CD4-positive, alpha-beta T cell treated with Interleukin-21 for 1 hour (primary cell): ENCODE results near the gene IL11RA.

Experiments used
- DNase-seq: peaks from one replicate; pipeline ENCODE4 v3.0.0-alpha.2; 2020

Gene IL11RA

GRCh38 chr9:34651876-34652601, at the start of gene IL11RA:
IL11RA (plus strand) TSS chr9:34652185; CDS start chr9:34655218, 3,033 bp downstream.
- DNase-seq: peak; percentile 30

GRCh38 chr9:34603610-34604231, 48.3 kb upstream of the IL11RA start:
- peak; percentile 83 for DNase-seq

GRCh38 chr9:34606190-34606589, 45.8 kb upstream of the IL11RA start:
- no peak for DNase-seq

DNA sequence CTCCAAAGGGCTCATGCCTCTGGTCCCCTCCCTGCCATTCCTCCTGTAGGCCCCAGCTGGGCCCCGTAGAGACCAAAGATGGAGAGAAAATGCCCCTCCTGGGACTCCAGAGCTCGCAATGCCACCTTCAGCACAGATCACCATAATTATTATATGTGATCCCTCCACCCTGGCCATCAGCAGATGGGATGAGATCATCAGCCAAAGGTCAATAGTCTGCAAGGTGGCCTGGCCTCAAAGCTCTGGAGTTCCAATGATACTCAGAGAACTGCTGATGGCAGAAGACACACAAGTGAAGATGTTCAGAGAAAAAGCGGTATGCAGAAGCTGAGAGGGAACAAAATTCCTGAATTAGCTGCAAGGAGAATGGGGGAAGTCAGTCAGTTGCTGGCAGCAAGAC, 45.1 kb upstream of the IL11RA start:
- DNase-seq: no peak

DNA sequence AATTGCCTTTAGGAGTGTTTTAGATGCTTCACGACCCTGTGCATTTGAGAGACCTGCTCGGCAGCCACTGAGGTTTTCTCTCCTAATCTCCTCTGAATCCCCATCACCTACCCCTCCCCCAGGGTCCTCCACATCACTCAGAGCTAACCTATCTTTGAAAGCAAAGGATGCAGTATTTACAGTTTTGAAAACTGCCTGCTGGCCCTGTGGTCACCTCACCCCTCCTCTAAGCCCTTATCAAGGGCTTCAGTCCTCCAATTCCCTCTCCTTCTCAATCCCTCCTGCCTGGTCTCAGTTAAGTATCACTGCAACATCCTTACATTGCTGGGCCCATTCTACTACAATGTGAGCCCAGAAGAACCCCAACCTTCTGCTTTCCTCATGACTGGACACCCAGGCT, 44.7 kb upstream of the IL11RA start:
- no peak for DNase-seq

DNA sequence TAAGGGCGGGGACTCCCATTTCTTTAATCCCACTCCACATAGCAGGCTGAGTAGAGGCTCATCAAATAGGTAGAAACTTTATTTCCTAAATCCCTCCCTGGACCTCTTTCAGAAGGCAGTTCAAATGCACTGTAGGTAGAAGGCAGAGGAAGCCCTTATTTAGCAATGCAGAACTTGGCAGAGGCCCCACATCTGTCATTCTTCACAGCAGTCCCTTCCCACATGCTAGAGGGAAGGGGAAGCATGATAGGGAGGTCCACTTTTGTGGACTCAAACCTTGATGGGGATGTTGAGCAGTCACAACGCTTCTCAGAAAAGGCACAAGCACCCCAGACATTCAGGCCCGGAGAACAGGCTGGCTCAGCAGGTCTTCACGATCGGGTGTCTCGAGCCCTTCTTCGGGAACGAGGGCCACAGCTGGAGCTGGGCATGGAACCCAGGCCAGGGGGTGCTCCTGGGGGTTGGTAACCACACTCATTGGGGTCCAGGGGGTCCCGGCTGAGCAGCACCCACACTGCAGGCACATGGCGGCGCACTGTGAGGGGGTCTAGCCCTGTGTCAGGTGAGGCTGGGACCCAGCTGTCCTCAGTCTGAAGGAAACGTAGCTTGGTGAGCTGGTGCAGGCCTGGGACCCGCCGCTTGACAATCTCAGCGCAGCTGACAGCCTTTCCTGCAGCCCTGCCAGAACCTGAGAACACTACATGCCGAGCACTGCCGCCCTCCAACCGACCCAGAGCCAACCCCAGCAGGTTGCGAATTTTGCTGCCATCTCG, 41.4 kb upstream of the IL11RA start:
- DNase-seq: no peak

GRCh38 chr9:34611251-34611810, 40.7 kb upstream of the IL11RA start:
- DNase-seq: no peak

DNA sequence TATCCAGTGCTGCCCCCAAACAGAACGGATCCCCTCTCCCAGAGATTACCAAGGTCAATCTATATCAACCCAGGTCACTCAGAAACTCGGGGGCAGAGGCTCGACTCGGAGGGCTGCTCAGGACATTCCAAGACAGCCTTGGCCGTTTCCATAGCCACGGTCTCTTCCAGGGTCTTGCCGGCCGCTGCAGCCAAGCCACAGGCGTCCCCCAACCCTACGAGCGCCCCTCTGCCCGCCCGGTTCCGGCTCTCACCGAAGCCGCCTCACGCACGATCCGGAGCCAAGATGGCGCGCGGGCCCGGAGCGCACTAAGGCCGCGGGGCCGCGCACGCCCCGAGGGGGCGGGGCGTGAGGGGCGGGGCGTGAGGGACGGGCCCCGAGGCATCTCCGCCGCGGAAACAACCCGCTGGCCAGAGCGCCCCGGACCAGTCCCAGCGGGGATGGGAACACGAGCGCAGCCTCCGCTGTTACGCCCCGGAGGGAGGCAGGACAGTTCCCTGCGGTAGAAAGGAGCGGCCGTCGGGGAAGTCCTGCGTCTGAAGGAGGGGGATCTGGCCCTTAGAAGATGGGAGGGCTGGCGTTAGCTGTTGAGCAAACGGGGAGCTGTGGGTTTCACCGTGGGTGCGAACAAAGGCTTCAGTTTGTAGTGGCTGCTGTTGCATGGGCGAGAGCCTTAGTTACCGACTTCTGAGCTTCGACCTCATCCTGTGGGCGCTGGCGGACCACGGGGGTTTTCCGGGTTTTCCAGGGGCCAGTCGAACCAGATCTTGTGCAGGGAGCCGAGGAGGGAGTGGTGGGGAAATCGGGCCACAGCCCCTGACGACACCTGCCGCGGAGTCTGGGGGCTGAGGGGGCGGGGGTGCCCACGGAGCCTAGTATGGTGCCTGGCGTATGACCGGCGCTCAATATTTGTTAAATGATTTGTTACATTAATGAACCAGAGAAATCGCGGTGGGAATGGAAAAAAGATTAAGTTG, 39.9 kb upstream of the IL11RA start, which contains the start of gene RPP25L:
RPP25L (minus strand) TSS at position 287 of the 977 bp plus-strand sequence. CDS start 801 bp downstream, outside the sequence.
- DNase-seq: peak; percentile 86

- peak; percentile 76 for DNase-seq
Measured at GRCh38 chr9:34612788-34613390, 39.1 kb upstream of the IL11RA start.

DNA sequence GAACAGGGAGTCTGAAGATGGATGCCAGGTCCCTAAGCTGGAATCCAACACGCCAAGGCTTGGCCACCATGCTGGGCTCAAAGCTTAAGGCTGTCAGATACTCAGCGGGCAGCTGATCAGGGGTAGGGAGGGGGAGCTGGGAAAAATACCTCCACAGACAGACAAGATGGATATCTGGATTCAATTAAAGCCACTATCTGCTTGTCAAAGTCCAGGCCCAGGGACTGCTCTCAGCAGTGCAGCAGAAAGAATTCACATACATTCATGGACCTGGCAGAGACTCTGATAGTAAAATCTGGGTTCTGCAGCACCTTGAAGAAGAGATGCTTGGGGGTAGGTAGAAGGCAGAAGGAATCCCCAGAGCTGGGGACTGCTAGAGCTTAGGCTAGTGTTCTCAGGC, 36.9 kb upstream of the IL11RA start:
- DNase-seq: no peak

DNA sequence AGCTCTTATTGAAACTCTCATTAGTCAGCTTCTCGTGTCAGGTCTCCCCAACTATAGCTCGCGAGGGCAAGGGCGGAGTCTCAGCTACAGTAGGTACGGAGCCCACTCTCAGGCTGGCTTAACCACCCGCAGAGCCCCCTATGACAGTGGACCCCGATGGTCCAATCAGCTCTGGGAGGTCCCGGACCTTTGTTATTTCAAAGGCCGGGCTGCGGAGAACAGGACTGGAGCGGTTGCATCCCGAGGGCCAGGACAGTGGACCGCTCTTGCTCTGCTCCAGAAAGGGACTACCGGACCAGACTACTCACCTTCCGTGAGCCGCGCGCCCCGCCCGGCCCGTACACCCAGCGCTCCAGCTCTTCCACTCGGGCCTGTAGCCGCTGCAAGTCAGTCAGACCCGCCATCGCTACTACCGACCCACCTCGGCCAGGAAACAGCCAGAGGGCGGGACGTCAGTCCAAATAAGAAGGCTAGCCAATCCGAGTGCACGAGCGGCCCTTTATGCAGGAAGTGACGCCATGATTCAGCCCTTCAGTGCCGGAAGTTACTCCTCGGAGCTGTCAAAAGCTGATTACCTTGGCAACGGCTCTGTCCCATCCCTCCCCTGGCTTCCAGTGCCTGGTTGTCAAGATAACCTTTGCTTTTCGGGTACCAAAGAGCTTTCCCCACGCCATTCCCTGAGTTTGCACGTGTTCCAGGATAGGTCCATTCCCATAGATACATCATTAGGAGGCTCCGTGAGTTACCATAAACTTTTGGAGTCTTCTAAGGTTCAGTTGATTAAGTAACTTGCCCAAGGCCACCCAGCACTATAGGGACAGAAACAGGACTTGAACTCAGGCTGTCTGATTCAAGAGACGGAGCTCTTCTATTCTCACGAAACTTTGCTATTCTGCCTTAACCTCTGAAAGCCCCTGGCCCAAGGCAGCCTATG, 31.7 kb upstream of the IL11RA start, which contains the start of gene DCTN3:
DCTN3 (minus strand) TSS at position 435 of the 934 bp plus-strand sequence; CDS start at position 404, 31 bp downstream.
- DNase-seq: peak; percentile 95

DNA sequence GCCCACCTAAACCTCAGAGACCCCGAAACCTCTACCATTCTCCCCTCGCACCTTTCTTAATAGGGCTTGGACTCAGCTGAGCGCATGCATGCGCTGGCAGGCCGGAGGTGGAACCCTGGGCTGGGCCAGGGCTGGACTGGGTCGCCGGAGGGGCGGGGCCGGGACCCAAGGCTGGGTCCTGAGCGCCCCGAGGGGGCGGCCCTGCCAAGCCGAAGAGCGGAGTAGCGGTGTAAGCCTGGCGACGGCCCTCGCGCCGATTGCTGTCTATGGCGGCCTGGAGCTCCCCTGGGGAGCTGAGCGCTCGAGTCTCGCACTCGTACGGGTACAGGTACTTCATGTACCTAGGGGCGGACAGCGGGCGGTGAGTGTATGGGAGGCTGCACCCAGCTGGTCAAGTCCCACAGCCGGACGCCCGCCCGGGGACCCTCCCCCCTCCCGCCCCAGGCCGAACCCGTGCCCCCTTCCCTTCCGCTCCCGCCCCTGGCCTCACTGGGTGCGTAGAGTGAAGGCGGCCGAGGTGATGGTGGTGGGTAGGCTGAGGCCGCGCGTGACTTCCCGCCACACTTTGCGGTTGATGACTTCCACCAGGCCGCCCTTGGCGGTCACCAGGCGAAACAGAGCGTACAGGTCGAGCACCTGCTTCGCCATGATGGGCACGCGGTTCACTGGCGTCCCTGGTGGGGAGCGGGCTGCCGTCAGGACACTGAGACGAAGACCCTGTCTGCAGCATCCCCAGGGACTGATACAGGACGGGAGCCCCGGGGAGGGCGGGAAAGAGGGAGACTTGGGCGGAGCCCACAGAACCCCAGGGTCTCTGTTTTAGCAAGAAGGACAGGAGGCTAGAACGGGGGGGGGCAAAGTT, 28.4 kb upstream of the IL11RA start:
- peak; percentile 21 for DNase-seq

DNA sequence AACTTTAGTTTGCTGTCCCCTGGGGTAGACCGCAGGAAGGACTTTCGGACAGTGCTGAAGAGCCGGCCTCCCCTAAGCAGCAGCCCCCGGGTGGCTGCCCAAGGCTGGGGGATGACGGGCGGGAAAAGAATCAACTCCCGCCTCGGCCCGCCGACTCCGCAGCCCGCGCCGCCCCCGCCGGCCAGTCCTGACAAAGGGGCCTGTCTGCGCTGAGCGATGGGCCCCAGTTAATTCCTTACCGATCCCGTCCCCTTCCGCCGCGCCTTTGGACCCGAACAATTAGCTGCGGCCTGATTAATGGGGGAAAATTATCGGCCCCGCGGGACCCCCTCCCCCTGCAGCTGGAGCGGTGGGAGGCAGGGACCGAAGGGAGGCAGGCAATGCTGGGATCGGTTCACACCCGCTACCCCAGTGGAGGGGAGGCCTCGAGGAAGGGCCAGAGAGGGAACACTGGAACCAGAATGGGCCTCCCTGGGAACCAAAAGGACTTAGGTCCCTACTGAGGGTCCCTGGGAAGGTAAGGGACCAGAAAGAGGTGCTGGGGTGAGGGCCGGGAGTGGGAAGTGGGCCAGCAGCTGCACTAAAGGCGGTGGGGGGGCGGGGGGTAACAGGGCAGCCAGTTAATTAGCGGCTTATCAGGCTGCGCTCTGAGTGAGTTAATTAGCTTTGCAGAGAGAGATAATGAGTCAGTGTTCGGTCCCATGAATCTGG, 27.4 kb upstream of the IL11RA start:
- DNase-seq: no peak

GRCh38 chr9:34625186-34625486, 26.8 kb upstream of the IL11RA start:
- no peak for DNase-seq

GRCh38 chr9:34627716-34628655, 24.0 kb upstream of the IL11RA start:
- no peak for DNase-seq

DNA sequence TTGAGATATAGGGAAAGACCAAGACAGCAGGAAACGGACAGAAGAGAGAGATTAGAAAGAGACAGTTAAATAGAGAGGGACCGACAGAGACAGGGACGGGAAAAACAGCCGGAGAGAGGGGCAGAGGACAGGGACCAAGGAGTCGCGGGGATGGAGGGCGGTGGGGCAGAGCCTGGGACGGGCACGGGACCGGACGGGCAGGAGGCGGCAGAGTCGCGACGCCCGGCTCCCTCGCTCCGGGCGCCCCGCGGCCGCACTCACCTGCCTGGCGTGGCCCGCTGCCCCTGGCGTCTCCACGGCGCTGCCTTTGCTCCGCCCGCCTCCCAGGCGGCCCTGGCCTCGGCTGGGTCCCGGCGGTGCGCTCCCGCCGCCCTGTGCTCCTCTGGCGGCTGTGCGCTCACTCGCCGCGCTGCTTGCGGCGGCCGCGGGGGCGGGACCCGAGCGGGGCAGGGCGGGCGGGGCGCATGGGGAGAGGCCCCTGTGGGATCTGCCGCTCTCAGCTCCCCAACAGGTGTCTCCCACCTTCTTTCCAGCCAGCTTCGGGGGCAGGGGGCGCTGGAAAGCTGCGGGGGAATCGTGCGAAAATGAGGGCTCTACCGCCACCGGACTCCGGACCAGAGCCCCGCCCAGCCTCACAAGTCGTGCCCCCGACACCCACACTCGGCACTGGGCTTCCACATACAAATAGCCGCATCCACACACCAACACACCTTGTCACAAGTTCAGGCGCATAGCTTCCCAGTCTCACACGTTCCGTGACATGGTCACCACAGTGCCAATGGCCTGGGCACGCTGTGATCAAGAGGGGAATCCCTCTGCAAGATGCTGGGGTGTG, 23.1 kb upstream of the IL11RA start, which contains the start of gene ARID3C:
ARID3C (minus strand) TSS at position 411 of the 835 bp plus-strand sequence. CDS start 1,052 bp downstream, outside the sequence.
- DNase-seq: peak; percentile 48

DNA sequence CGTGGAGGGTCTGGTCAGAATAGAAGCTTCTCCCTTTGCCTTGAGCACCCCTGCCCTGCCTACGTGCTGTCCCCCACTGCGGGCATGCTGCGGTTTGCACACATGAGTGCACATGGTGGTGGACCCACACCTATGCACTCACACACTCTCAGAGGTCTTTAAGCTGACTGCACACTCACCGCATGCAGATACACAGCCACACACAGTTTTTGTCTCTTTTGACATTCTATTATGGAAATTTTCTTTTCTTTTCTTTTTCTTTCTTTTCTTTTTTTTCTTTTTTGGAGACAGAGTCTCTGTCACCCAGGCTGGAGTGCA, 22.5 kb upstream of the IL11RA start:
- DNase-seq: no peak
